HG02973 (cell line): ENCODE measurements around the gene DENND5B.
"Not testable (repeated sequence)": the region's sequence is repeated elsewhere in the genome, so short reads cannot be mapped to it uniquely, and the experiment has no call there.

Source experiments
- ATAC-seq: cut with Tn5 transposase; IDR thresholded peaks from one replicate; pipeline ENCODE4 v1.9.1; 2021; ENCODE audit warnings: moderate library complexity; ENCODE audit not compliant: unreplicated experiment

DENND5B gene

GRCh38 chr12:31594681-31595080 is 3.7 kb upstream of the DENND5B start:
- no peak for ATAC-seq

GRCh38 chr12:31591380-31591901 is 505 bp upstream of the DENND5B start:
- ATAC-seq: peak; percentile 19

- ATAC-seq: peak; percentile 32
These were observed 863 bp downstream of the DENND5B start for GRCh38 chr12:31589904-31590641.

GRCh38 chr12:31589598-31589903 is 1.4 kb downstream of the DENND5B start:
- ATAC-seq: peak; percentile 32

- no peak for ATAC-seq
These were observed 2.0 kb downstream of the DENND5B start for GRCh38 chr12:31588976-31589375.

GRCh38 chr12:31586728-31587127 is 4.2 kb downstream of the DENND5B start:
- ATAC-seq: no peak

GRCh38 chr12:31585895-31586294 is 5.0 kb downstream of the DENND5B start:
- no peak for ATAC-seq

GRCh38 chr12:31585271-31585670 is 5.7 kb downstream of the DENND5B start:
- ATAC-seq: no peak

GRCh38 chr12:31584782-31585181 is 6.2 kb downstream of the DENND5B start:
- no peak for ATAC-seq

GRCh38 chr12:31583878-31584277 is 7.1 kb downstream of the DENND5B start:
- no peak for ATAC-seq

GRCh38 chr12:31582155-31582554 is 8.8 kb downstream of the DENND5B start:
- ATAC-seq: no peak

GRCh38 chr12:31578632-31579031 is 12.3 kb downstream of the DENND5B start:
- ATAC-seq: no peak

GRCh38 chr12:31574803-31575575 is 15.9 kb downstream of the DENND5B start:
- ATAC-seq: no peak

- ATAC-seq: not testable (repeated sequence)
These were observed 16.6 kb downstream of the DENND5B start for GRCh38 chr12:31574367-31574766.

- no peak for ATAC-seq
These were observed 17.9 kb downstream of the DENND5B start for GRCh38 chr12:31572900-31573600.

GRCh38 chr12:31570880-31571279 is 20.1 kb downstream of the DENND5B start:
- ATAC-seq: no peak

- ATAC-seq: not testable (repeated sequence)
These were observed 21.4 kb downstream of the DENND5B start for GRCh38 chr12:31569517-31569916.

GRCh38 chr12:31568498-31568897 is 22.4 kb downstream of the DENND5B start:
- no peak for ATAC-seq

- ATAC-seq: no peak
These were observed 23.9 kb downstream of the DENND5B start for GRCh38 chr12:31567029-31567428.

GRCh38 chr12:31566547-31566946 is 24.4 kb downstream of the DENND5B start:
- ATAC-seq: no peak

GRCh38 chr12:31562594-31563328 is 28.2 kb downstream of the DENND5B start:
- no peak for ATAC-seq
